Measurements from ENCODE around the gene RTN4RL2.

DNA sequence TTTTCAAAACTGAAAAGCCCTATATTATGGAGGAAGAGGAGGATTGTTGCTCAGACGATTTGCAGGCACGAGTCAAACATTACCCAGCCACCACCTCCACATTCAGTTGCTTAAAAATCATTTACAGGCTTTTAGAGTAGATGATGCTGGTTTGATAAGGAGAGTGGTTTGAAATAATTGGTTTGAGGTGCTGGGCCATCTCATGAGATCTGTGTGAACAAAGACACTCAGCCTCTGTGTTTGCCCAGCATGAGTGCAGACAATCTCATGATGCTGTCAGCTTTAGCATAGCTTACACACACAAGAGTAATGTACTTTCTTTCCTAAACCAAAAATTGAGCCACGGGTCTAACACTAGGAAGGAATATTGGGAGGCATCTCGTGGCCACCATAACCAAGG, 37.7 kb upstream of the RTN4RL2 start:
- TF ChIP-seq GATA2 (IDR thresholded peaks at IDR 0.05; ENCODE audit: low read depth, low read length): no peak
- no peak for TF ChIP-seq GATA3 (IDR thresholded peaks at IDR 0.05; ENCODE audit: low read depth, low read length)
